Measurements from ENCODE around the gene DKK3.

DNA sequence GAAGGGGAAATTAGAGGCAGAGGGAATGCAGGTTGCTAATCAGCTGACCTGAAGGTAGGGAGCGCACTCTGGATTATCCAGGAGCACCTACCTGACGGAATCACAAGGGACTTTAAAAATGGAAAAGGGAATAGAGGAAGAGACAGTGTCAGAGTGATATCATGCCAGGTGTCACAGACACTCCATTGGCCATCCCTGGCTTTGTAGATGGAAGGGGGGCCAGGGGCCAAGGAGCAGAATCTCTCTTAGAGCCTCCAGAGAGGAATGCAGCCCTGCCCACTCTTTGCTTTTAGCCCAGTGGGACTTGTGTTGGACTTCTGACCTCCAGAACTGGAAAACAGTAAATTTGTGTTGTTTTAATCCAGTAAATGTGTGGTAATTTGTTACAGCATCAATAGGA lies 37.9 kb downstream of the DKK3 start:
- TF ChIP-seq CTCF (IDR thresholded peaks at IDR 0.05) (no peak), POLR2A (IDR thresholded peaks at IDR 0.05; ENCODE audit: low read depth) (no peak), POLR2AphosphoS5 (IDR thresholded peaks at IDR 0.05) (no peak)
